Measurements from ENCODE around the gene FAM167B. TPM values are rescaled to one million over a fixed set of nuclear protein-coding genes. Genes with fewer than 3 reads are reported as not detected.
A peak's percentile ranks its signal among the peaks of the same experiment; 100 is the strongest.

Gene FAM167B
- total RNA-seq, 6 donors from 2014 or later, result 1.9 to 53.0 (median 4.6) TPM; not detected in 1

DNA sequence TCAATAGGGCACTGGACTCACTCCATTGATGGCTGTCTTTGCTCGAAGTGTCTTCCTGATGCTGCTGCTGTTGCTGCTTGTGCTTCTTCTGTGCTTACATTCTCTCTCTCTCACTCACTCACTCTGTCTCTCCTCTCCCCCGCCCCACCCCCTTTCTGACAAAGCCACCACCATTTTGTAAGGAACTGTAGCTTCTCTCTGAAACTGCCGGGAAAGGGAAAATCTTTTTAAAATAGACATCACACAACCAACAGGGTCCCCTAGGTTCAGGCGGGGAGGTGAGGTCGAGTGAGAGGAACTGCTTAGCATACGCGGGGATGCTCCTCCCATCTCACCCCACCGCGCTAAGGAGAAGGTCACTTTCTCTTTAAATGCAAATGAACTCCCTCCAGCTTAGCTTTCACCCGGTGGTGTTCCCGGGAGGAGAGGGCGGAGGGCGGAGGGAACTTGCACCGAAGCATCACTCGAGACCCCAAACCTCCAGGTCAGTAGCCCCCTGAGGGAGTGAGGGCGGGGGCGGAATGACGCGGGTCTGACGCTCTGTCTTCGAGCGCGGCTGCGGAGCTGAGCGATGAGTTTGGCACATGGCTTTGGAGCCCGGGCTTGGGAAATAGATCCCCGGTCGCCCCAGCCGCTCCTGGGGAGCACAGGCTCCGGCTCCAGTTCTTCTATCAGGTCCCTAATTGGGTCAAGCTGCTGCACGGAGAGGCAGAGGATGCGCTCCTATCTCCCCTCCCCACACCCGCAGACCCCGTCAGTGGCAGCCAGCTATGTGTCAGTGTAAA is 46.6 kb upstream of the FAM167B start, which contains the start of gene CCDC28B:
CCDC28B (plus strand) TSS at position 370 of the 785 bp plus-strand sequence. CDS start 1,341 bp downstream, outside the sequence.
- peak; percentile 22 to 73 for ATAC-seq (ENCODE audit: low FRiP score in 2 of 2)
- Histone ChIP-seq H3K36me3 (peaks cover 2 to 25% (median 17%) of the 10 kb centered on the region in 4 donors), H3K27me3 (no peaks in the 10 kb centered on the region), H3K4me1 (peaks cover 19 to 36% (median 33%) of the 10 kb centered on the region in 4 donors), H3K27ac (peak within 1 kb of the TSS; percentile 62 to 79 (median 73)), H3K9me3 (no peaks in the 10 kb centered on the region), H3K4me3 (peak within 1 kb of the TSS; percentile 63 to 69 (median 64))
- DNase-seq, result peak; percentile 60 to 86
- WGBS, 2 donors, result 1% methylated on average over 9 to 34 of the region's 34 CpGs
- TF ChIP-seq, protein P1, sequence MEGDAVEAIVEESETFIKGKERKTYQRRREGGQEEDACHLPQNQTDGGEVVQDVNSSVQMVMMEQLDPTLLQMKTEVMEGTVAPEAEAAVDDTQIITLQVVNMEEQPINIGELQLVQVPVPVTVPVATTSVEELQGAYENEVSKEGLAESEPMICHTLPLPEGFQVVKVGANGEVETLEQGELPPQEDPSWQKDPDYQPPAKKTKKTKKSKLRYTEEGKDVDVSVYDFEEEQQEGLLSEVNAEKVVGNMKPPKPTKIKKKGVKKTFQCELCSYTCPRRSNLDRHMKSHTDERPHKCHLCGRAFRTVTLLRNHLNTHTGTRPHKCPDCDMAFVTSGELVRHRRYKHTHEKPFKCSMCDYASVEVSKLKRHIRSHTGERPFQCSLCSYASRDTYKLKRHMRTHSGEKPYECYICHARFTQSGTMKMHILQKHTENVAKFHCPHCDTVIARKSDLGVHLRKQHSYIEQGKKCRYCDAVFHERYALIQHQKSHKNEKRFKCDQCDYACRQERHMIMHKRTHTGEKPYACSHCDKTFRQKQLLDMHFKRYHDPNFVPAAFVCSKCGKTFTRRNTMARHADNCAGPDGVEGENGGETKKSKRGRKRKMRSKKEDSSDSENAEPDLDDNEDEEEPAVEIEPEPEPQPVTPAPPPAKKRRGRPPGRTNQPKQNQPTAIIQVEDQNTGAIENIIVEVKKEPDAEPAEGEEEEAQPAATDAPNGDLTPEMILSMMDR (IDR thresholded peaks at IDR 0.05), result no peak
- TF ChIP-seq POLR2A (IDR thresholded peaks at IDR 0.05) (peak in 1 of 4 donors; percentile 26), POLR2AphosphoS5 (IDR thresholded peaks at IDR 0.05) (peak in 1 of 2 donors; percentile 47)

- peak; percentile 65 to 82 for DNase-seq
- Histone ChIP-seq H3K27me3 (no peaks in the 10 kb centered on the region), H3K9me3 (no peaks in the 10 kb centered on the region), H3K4me1 (peaks cover 22 to 40% (median 38%) of the 10 kb centered on the region in 4 donors), H3K36me3 (peaks cover 0 to 17% (median 10%) of the 10 kb centered on the region in 4 donors), H3K4me3 (peak overlapping the region; percentile 63 to 69 (median 64)), H3K27ac (peak overlapping the region; percentile 62 to 79 (median 73))
- ATAC-seq (ENCODE audit: low FRiP score in 2 of 2), result peak; percentile 38 to 50
- WGBS, 2 donors, result 3 to 5% methylated on average over 10 to 24 of the region's 26 CpGs
- TF ChIP-seq POLR2A (IDR thresholded peaks at IDR 0.05), result no peak
- TF ChIP-seq POLR2AphosphoS5 (IDR thresholded peaks at IDR 0.05), result peak in 1 of 2 donors; percentile 18
- TF ChIP-seq, protein P1 (IDR thresholded peaks at IDR 0.05), result no peak
- TF ChIP-seq EP300 (IDR thresholded peaks at IDR 0.05), result no peak
These were observed 45.8 kb upstream of the FAM167B start for GRCh38 chr1:32201011-32201855.

GRCh38 chr1:32204943-32205361 is 42.1 kb upstream of the FAM167B start:
- Histone ChIP-seq H3K4me1 (peaks cover 24 to 42% (median 32%) of the 10 kb centered on the region in 4 donors), H3K36me3 (no peaks in the 10 kb centered on the region), H3K27ac (peak overlapping the region in 3 of 4 donors; percentile 5 to 71 (median 68)), H3K9me3 (no peaks in the 10 kb centered on the region), H3K4me3 (peak overlapping the region; percentile 40 to 78 (median 68)), H3K27me3 (no peaks in the 10 kb centered on the region)
- DNase-seq, result peak; percentile 40 to 73
- no peak for TF ChIP-seq POLR2AphosphoS5 (IDR thresholded peaks at IDR 0.05)
- TF ChIP-seq, protein P1 (IDR thresholded peaks at IDR 0.05), result peak in 1 of 6 experiments; percentile 7
- TF ChIP-seq POLR2A (IDR thresholded peaks at IDR 0.05), result no peak
- no peak for TF ChIP-seq EP300 (IDR thresholded peaks at IDR 0.05)
- 39 to 43% methylated on average over 14 to 26 of the region's 26 CpGs for WGBS, 2 donors
- peak in 1 of 2 donors; percentile 1 for ATAC-seq (ENCODE audit: low FRiP score in 2 of 2)

DNA sequence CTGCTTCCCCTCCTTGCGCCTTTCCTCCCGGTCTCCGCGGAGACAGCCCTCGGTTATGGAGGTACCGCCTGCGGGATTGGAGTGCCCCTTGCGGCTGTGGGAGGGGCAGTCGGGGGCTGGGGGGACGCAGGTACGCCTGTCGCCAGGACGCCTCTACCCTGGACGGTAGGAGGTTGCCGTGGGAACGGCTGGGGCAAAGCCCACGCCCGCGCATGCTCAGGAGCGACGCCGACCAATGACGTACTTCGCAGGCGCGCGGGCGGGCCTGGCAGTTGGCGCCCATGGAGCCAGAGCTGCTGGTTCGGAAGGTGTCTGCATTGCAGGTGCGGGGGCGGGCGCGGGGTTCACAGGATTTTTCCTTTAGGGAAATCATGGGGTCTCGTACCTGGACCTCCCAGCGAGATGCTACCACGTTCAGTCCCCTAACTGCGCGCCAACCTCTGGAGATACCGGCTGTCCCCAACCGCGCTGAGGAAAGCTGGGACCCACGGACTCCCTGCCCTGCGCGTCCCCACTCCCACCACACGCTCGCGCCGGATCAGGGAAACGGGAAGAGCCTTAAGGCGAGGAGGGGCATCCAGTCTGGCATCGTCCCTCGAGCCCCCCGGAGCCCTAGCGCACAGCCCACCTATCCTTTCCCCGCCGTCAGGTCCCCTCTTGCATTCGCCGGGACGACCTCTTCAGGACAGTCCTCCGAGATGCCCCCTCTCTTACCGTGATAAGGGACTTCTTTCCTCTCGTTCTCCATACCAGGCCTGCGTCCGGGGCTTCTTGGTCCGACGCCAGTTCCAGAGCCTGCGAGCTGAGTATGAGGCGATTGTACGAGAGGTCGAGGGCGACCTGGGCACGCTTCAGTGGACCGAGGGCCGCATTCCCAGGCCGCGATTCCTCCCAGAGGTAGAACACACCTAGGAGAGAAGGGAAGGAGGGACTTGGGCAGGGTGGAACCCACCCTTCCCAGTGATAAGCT is 41.3 kb upstream of the FAM167B start, which contains the start of gene IQCC:
IQCC (plus strand) TSS at position 271 of the 970 bp plus-strand sequence; CDS start at position 282, 11 bp downstream.
- Histone ChIP-seq H3K27me3 (no peaks in the 10 kb centered on the region), H3K4me3 (peak within 1 kb of the TSS; percentile 40 to 78 (median 68)), H3K4me1 (peaks cover 23 to 36% (median 28%) of the 10 kb centered on the region in 4 donors), H3K27ac (peak within 1 kb of the TSS in 3 of 4 donors; percentile 5 to 71 (median 68)), H3K36me3 (no peaks in the 10 kb centered on the region), H3K9me3 (no peaks in the 10 kb centered on the region)
- WGBS, 2 donors, result 2 to 4% methylated on average over 24 to 50 of the region's 77 CpGs
- ATAC-seq (ENCODE audit: low FRiP score in 2 of 2), result peak; percentile 90
- DNase-seq, result peak; percentile 90 to 97
- TF ChIP-seq, protein P1 (IDR thresholded peaks at IDR 0.05), result peak in 1 of 6 experiments; percentile 17
- TF ChIP-seq POLR2AphosphoS5 (IDR thresholded peaks at IDR 0.05) (peak; percentile 68 to 84), EP300 (IDR thresholded peaks at IDR 0.05) (peak in 1 of 4 donors; percentile 18), POLR2A (IDR thresholded peaks at IDR 0.05) (peak in 3 of 4 donors; percentile 52 to 66 (median 56))
